Retinal pigment epithelial cell (primary cell): ENCODE measurements around the gene FLYWCH1.
A peak's percentile ranks its signal among the peaks of the same experiment; 100 is the strongest.

ENCODE experiments used
- DNase-seq: peaks from one replicate; pipeline ENCODE4 v3.0.0-alpha.2; 2010; ENCODE audit warnings: low read depth
- H3K4me3 ChIP-seq: 2 replicates; pipeline ENCODE4 v1.5.1; 2011; ENCODE audit warnings: mild to moderate bottlenecking, low read length, control low read depth, moderate library complexity
- CTCF ChIP-seq: conservative IDR thresholded peaks from 2 replicates; pipeline ENCODE4 v1.5.1; 2011; ENCODE audit warnings: low read depth, low read length, control low read depth, inconsistent platforms

The FLYWCH1 gene

GRCh38 chr16:2976201-2976600, 64.5 kb downstream of the FLYWCH1 start:
- no peak overlapping the region for H3K4me3 ChIP-seq
- no peak for TF ChIP-seq CTCF
- DNase-seq, result no peak

- H3K4me3 ChIP-seq, result no peak overlapping the region
- DNase-seq, result no peak
Measured at GRCh38 chr16:2976673-2977072, 64.9 kb downstream of the FLYWCH1 start.

GRCh38 chr16:2977440-2977839, 65.7 kb downstream of the FLYWCH1 start:
- TF ChIP-seq CTCF, result no peak
- DNase-seq, result no peak
- H3K4me3 ChIP-seq, result no peak overlapping the region

More at GRCh38 chr16:2976673-2977072, 64.9 kb downstream of the FLYWCH1 start:
- no peak for TF ChIP-seq CTCF

GRCh38 chr16:2979669-2980226, 68.0 kb downstream of the FLYWCH1 start:
- no peak for TF ChIP-seq CTCF
- no peak for DNase-seq
- H3K4me3 ChIP-seq, result peak overlapping the region; percentile 70

- TF ChIP-seq CTCF, result no peak
- peak within 1 kb of the TSS; percentile 70 for H3K4me3 ChIP-seq
- DNase-seq, result no peak
Measured at GRCh38 chr16:2980227-2981176, 68.8 kb downstream of the FLYWCH1 start, which contains the start of gene PKMYT1. Gene PKMYT1, minus strand, starts transcription at chr16:2980446. Its CDS starts 789 bp downstream, at chr16:2979657.

- no peak for TF ChIP-seq CTCF
- DNase-seq, result no peak
- H3K4me3 ChIP-seq, result no peak overlapping the region
Measured at GRCh38 chr16:2981177-2981898, 69.6 kb downstream of the FLYWCH1 start.
